Stimulated activated CD8-positive, alpha-beta memory T cell treated with anti-CD3 and anti-CD28 coated beads, Interleukin-7, amount 100 ng/mL, for 48 hours (primary cell): ENCODE data around the gene LMAN2L.
A peak's percentile ranks its signal among the peaks of the same experiment; 100 is the strongest.

Source experiments
- DNase-seq, 2 donors: peaks; one replicate each; pipeline ENCODE4 v3.0.0-alpha.2; 2020; ENCODE audit warnings: low read depth in 1 of 2; ENCODE audit errors: extremely low read depth in 1 of 2

Gene LMAN2L

DNA sequence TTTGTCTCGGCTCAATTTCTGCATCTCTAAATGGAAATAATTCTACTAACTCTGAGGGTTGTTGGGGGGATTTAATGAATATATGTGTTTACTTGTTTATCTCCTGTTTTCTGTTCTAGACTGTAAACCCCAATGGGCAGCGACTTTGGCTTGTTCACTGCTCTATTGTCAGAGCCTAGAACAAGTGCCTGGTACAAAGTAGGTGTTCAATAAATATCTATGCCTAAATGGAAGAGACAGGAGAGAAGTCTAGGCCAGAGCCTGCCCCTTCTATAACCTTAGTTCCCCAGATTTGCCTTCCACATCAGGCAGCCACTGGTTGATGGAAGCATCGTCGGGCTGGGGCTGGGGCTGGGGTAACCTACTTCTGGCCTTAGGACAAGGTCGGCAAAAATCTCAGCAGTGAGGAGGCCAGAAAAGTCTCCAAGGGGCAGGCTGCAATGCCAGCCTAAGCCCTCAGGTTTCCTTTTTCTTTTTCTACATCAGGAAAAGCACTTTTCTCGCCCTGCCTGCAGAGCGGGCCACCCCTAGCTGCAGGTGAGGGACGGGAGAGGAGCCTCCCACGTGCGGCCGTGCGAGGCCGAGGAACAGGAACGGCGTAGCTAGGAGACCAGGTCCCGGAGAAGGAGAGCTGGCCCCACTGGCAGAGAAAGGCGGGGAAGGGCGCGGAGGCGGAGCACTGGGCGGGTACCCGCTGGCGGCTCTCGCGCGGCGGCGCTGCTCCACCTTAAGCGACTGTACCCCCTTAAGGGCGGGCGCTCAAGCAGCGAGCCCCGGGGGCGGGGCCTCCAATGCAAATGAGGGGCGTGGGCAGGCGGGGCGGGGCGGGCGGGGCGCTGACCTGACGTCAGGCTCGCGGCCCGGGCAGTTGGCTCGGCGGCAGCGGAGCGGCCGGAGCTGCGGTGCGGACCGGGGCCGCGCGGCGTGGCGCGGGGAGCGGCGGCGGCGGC, 20.4 kb upstream of the LMAN2L start, which contains the start of gene CNNM4:
Gene CNNM4, plus strand, starts transcription at position 867 of the 950 bp plus-strand sequence. CDS start 98 bp downstream, outside the sequence.
- peak; percentile 85 to 89 for DNase-seq

DNA sequence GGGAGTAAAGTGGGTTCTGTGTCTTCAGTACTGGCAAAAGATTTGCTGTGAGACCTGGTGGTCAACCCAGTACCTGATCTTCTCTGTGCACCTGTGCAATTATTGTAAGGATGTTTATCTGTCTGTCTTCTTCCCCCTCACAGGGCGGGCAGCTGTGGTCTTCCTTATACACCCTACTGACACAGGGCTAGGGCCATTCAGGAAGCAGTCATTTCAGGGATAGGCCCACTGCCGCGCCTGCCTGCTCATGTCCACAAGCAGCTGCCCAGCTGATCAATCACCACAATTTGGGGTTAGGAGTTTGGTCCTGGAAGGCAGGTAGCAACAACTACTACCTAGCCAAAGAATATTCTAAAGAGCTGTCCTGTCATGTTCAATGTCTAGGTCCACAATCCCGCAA, 19.7 kb upstream of the LMAN2L start:
- no peak for DNase-seq

DNA sequence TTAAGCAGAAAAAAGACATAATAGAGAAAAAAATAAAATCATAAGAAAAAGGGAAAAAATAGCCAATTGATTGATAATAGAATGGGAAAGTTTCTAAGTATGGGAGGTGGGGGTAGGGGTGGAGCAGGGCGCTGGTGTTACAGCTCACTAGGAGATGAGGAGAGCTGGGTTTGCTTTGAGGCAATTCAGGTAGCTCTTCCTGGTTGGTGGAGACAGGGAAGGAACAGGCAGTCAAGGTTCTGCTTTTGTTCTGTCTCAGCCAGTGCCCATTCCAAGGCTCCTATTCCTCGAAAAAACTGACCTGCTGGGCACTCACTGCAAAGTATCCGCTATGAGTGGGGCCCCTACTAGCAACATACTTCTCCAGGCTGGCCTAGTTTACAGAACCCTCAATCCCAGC, 19.1 kb upstream of the LMAN2L start:
- DNase-seq = no peak

DNA sequence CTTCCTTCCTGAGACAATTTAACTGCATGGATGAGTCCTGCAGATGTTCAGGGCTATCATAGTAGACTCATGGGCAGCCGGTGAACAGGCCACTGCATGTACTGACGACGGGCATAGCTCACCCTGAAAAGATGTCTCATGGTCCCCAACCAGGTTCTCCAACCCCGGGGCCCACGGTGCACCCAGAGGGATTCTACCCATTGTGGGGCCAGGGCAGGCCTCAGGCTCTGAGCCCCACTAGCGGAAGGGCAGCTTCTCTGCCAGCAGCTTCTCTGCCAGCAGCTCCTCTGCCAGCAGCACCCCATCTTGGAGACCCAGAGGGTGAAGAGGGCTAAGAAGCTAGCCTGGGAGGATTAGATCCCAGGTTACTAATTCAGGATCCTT, 17.6 kb upstream of the LMAN2L start:
- DNase-seq = no peak

DNA sequence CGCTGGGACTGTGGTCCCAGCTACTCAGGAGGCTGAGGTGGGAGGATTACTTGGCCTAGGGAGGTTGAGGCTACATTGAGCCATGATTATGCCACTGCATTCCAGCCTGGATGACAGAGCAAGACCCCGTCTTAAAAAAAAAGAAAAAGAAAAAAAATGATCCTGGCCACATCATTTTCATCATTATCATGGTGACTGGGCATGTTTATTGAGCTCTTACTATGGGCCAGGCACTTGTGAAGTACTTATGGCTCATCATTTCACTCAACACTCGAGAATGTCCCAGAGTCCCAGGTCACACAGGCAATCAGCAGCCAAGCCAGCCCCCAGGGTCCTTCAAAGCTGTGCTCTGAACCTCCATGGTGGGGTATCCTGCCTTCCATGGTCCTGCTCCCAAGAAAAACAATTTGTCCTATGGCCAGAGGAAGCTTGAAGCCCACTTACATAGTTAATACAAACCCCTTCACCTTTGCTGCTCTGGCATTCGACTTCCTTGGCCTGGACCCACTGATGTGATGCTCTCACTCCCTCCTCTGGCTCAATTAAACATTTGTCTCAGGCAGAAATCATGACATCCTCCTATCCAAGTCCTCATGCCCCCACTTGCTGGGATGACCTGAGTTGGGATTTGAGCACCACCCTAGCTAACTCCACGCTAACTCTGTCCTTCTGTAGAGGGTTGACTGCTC, 17.1 kb upstream of the LMAN2L start:
- DNase-seq = no peak

DNA sequence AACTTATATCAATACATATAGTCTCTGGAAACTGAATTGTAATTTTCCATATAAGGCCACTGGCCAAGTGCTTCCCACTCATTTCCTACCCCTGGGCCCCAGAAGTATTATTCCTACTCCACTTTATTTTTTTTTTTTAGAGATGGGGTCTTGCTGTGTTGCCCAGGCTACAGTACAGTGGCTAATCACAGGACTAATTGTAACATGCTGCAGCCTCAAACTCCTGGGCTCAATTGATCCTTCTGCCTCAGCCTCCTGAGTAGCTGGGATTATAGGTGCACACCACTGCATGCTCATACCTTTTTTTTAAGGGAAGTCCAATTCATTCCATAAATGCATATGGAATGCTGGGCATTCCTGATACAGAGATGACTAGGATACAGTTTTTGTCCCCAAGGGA, 14.5 kb upstream of the LMAN2L start:
- DNase-seq = no peak

DNA sequence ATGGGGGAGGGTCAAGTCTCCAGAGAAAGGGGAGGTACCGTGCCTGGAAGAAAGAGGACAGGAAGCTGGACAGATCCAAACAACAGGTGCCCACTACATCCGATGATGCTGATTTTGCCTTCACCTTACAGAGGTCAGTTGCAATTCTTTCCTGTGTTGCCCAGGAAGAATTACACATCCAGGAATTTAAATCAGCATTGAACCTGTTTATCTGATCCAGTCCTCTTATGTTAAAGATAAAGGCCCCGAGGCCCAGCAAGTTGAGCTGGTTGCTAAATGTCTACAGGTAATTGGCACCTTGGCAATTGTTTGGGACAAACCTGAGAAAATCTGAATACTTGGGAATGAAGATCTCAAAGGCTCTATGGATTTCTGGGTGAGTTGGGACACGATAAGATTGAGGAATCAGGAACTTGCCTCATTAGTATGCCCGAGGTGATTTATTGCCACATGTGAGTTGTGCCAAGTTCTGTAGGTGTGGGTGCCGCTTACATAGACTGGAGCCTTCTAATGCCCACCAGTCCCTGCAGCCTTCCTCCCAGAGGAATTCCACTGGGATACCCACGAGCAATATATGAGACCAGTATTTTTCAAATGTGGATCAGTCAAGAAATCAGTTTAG, 13.9 kb upstream of the LMAN2L start:
- no peak for DNase-seq

DNA sequence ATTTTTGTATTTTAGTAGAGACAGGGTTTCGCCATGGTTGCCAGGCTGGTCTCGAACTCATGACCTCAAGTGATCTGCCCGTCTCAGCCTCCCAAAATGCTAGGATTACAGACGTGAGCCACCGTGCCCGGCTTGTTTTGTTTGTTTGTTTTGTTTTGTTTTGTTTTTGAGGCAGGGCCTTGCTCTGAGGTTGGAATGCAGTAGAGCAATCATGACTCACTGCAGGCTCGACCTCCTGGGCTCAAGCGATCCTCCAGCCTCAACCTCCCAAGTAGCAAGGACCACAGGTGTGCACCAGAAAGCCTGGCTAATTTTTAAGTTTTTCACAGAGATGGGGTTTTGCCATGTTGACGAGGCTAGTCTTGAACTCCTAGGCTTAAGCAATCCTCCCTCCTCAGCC, 11.9 kb upstream of the LMAN2L start:
- DNase-seq = no peak

DNA sequence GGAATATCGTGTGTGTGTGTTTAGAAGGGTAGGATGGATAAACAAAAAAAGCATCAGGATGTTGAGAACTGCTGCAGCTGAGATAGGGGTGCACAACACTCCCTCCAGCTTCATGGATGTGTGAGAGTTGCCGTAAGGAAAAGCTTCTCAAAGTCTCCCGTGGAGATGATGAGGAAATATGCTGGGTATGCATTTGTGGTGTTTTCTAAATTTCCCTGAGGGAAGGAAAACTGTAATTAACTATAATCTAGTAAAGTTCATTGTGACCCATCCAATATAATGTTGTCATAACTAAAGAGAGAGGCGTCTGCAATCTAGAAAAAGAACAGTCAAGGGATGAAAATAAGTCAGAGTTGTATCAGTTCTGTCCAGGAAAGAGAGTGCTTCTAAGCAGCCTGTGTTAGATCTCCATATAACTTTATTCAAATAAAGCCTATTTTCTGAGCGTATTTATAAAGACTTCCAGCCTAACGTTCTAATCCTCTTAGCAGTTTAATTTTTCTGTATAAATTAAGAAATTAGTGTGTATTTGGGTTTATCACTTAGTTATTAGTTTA, 7.3 kb upstream of the LMAN2L start:
- DNase-seq = no peak

DNA sequence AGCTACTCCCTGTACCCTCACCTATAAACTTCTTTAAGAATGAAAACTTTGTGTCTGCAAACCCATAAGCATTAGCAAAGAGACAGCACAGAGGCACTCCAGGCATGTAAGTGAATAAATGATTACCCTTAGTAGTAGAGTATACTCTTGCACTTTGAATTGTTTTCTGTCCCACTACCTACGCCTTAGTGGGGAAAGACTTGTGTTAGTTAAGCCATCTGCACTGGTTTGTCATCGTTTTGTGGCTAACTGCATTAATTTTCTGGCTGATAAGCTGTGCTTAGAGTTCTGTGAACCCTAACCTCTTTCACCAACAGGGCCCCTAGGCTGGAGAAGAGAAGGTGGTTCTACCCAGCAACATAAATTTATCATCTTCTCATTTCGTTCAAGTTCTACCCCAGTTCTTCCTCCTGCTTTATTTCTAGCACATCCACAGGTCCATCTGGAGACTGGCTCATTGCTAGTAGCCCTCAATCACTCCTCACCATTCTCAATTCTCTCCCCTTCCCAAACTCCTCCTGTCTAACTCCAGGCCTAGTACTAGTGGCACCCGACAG, 710 bp downstream of the LMAN2L start:
- no peak for DNase-seq

DNA sequence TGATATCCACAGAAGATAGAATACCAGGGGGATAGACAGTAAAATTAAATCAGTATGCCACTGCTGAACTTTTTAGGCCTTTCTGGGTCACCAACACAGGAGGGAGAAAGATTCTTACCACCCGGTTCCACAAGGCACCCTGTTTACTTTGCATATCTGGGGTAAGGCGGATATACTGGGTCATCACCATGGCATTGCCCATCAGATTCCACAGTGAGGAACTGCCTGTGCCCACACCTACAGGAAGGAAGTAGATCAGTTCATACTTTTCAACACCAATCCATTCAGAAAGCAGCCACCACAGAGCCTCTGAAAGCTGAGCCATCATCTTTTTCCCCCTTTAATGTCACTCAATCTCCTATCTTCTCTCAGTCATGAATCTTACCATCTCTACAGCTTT, 2.0 kb downstream of the LMAN2L start:
- no peak for DNase-seq

DNA sequence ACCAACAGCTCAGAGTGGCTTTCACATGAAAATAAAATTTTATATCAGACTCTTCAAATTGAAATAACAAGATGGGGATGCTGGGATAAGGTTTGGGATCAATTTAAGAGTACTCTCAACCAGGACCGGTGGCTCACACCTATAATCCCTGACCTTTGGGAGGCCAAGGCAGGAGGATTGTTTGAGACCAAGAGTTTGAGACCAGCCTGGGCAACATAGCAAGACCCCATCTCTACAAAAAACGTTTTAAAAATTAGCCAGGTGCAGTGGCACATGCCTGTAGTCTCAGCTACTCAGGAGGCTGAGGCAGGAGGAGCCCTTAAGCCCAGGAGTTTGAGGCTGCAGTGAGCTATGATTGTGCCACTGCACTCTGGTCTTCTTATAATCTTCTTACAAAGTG, 2.6 kb downstream of the LMAN2L start:
- DNase-seq = no peak

DNA sequence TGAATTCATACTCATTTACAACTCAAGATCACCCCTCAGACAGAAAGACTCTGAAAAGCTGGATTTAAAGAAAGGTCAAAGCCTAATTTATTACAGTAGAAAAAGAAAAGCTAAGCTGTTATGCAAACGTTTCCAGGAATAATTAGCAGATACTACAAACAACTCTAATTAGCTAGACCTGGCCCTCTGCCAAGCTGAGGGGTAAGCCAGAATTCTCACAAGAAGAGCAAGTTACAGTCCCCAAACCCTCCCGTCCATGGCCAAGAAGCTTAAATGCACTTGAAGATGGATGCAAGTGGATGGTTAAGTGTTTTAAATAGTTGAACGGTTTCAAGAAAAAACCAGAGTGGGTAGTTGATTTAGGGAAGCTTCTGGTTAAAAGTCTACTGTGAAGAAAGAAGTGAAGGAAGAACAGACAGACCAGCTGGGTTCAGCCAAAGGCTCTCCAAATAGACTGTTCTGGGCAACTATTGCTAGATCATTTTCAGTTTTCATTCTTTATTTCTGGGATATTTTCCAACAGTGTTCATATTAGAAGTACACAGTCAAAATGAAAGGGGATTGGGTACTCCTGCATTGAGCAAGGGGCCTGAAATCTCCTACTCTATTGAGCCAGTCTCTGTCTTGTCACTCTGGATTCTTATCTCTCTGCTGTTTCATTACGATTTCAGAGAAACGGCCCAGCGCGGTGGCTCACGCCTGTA, 4.8 kb downstream of the LMAN2L start:
- no peak for DNase-seq

DNA sequence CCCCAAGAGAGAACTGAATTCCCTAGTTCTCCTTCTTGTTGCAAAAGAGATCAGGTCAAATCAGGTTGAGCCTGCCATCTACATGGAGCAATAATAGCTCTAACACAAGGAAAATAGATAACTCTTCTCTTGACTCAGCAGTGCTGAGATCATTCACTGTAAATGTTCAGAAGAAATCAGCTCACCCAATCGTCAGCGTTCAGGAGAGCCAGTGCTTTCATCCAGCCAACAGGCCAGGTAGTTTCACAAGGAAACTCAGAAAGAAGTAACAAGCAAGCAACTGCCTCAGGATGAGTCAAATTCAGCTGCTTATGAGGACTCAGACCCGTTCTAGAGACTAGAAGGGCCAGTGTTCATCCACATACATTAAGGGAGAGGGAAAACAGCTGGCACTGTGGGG, 5.9 kb downstream of the LMAN2L start:
- DNase-seq = no peak

DNA sequence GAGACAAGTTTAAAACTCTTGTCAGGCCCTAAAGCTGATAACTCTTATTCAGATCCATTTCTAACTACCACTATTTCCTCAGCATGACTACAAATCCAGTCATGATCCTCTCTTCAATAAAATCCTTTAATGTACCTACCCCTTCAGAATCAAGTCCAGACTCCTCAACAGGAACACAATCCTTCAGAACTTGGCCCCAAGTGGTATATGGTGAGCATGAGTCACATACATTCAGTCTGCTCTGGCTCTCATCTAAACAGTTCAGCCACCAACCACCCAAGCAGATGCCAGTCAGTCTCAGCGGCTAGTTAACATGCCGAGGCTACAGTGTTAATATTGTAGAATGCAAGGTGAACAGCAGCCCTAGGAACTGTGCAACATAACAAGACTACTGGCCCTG, 9.7 kb downstream of the LMAN2L start:
- DNase-seq = no peak

DNA sequence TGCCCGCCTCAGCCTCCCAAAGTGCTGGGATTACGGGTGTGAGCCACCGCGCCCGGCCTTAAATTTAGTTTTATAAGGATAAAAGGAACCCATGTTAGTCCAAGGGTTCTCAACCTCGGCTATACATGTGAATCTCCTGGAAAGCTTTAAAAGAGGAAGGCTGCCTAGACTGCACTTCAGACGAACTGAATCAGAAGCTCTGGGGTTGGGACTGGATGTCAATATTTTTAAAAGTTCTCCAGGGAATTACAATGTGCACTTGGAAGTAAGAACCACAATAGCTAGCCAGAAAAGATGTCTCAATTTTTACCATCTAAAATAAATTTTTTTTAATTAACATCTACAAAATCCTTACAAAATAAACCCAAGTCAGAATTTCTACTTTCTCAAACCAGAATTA, 10.1 kb downstream of the LMAN2L start:
- DNase-seq = no peak

DNA sequence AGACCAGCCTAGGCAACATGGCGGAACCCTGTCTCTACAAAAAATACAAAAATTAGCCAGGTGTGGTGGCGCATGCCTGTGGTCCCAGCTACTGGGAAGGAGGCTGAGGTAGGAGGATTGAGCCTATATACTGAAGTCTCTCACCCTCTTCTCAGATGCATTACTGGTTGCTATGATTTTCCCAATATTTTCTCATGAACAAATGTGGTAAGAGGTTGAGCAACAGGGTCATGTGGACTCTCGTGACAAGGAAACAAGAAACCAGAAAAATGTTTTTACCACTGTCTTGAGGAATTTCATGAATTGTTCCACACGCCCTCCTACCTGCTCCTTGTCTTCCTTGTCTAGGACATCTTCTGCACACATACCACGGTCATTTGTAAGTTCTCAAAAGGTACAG, 12.4 kb downstream of the LMAN2L start:
- DNase-seq = no peak

DNA sequence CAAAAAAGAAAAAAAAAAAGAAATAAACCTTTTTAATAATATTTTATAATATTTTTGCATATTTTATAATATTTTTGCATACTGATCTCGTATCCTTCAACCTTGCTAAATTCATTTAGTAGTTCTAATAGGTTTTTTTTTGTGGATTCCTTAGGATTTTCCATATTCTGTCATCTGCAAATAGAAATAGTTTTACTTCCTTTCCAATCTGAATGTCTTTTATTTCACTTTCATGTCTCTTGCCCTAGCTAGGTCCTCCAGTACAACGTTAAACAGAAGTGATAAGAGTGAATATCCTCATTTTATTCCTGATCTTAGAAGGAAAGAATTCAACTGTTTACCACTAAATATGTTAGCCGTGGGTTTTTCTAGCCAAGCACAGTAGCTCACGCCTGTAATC, 13.7 kb downstream of the LMAN2L start:
- no peak for DNase-seq

DNA sequence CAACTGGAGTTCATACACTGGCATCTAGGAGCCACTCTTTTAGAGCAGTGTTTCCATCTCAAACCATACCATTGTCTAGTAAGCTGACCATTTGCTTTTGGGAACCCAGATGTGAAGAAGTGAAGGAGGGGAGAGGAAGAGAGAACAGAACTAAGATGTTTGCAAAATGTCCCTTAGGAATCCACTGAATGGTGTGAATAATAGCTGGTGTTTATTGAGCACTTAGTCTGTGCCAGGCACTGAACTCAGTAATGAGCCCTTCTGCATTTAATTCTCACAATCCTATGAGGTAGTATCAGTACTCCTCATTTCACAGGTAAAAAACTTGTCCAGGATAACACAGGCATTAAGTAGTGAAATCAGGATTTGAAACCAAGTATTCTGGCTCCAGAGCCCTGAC, 23.5 kb downstream of the LMAN2L start:
- DNase-seq = no peak

DNA sequence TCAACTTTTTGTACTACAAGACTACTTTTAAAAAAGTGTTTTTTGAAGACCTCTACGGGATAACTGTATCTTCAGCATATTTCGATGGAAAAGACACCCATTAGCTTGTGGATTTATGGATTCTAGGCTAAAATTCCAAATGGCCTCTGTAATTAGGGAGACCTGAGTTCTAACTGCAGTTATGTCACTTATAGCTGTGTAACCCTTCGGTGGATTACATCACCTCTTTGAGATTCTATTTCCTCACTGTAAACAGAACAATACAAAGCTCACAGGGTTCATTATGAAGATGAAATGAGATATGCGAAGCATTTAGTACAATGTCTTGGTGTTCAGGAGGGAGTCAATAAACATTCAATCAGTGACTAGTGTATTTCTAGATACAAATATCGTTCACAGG, 24.2 kb downstream of the LMAN2L start:
- no peak for DNase-seq

DNA sequence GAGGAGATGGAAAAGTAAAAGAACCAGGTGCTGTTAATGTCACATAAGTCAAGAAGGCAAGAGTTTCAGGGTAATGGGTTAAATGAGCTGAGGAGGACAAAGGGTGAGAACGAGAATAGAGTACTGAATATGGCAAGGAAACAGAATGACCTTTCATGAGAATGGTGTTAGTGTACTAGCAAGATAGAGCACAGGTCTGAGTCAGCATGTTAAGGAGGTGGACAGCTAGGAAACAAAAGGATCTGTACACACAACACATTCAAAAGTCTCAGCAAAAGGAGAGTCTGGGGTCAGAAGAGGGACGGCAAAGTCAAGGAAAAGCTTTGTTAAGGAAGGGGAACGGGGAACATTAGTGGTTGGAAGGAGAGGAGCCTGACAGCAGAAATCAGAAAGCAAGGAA, 28.9 kb downstream of the LMAN2L start:
- no peak for DNase-seq
